HG03045 (cell line): ENCODE data around the gene VWA5B1.

ENCODE experiments used
- ATAC-seq: cut with Tn5 transposase; IDR thresholded peaks from one replicate; pipeline ENCODE4 v1.9.1; 2021; ENCODE audit warnings: mild to moderate bottlenecking, moderate library complexity; ENCODE audit not compliant: unreplicated experiment

The VWA5B1 gene

DNA sequence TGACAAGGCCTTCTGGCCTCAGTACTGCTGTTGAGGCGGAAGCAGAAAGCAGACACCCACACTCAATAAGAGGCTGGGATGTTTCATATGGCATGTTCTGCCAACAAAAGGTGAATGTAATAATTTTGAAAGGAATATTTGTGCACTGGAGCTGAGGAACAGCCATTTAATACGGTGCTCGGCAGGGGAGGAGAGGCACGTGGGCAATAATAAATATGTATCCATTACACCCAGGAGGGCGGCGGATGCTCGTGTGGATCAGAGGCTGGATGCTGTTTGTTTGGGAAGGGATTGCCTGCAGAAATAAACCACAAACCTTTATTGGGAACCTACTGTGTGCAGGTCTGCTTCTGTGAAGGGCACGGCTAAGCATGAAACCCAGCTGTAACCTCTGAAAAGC, 92.0 kb downstream of the VWA5B1 start:
- ATAC-seq = no peak

DNA sequence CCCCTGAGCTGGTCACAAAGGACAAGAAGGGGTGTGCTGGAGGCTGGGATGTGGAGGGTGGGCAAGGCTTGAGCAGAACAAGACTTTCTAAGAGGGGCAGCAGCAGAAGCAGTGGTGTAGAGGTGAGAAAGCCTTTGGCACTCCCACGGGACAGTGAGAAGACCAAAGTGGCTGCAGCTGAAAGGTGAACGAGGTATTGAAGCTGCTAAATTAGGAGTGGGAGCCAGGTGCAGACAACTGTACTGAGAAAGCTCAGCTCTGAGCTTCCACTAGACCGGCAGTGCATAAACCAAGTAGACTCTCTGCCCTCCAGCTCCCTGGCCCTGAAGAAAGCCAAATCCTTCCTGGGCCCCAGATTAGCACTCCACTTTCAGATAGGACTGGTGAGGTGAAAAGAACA, 93.0 kb downstream of the VWA5B1 start:
- no peak for ATAC-seq

DNA sequence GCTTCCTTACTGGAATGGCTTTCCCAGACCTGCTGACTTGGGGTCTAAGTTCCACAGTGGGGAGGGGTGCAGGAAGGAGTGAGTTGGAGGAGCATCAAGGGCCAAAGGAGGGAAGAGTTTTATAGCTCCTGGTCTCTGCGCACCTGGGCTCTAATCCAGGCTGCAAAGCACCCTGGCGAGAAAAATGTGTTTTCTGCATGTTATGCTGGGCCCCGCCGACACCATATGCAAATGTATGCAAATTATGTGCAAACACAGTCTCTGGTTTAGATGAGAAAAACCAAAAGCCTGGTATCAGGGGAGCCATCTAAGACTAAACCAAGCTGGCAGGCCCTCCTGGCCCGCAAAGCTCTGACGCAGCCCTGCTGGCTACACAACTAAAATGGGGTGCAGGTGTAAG, 95.0 kb downstream of the VWA5B1 start:
- no peak for ATAC-seq

DNA sequence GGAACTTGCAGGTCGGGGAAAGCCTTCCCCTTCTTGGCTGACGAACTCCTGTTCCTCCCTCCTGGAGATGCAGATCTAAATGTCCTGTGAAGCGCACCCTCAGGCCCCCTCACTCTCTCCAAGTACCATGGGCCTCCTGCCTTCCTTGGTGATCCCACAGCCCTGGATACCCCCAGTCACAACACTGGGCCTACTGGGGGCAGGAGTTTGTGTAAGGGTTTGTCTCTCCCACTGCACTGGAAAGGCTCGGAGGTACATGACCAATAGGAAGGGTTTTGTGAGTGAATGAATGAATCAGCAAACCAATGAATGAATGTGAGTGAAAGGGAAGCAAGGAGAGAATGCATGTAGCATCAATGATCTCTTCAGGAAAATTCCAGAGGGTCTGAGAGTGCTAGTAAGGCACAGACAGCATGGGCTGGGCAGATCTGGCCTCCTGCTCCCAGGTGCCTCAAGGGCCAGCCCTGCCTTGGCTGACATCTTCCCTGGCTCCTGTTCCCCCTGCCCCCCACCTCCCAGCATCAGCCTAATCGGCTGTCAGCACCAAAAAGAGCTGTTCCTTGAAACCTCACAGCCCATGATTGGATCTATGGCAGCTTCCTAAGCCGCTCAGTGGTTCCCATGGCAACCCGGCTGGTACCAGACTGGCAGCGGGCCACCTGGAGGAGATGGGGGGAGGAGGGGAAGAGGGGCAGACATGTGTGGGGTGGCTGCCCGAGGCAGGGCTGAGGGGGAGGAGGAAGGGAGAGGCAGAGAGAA, 95.8 kb downstream of the VWA5B1 start:
- no peak for ATAC-seq

DNA sequence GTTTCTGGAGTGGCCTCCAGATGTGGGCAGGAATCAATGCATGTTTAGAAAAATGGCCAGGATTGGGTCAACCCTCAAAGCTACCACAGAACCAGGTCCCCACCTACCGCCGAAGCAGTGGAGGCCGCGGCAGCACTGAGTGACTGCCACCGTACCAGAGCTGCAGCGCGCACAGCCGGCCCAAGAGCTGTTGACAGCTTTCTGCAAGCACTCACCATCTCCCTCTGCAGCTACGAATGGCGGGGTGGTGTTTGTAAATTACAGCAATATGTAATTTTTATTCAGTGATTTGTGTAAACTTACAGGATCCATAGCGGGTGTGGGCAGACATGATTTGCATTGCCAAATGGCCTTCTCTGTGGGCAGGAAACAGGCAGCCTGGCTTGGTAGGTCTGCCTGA, 98.9 kb downstream of the VWA5B1 start:
- ATAC-seq = no peak

DNA sequence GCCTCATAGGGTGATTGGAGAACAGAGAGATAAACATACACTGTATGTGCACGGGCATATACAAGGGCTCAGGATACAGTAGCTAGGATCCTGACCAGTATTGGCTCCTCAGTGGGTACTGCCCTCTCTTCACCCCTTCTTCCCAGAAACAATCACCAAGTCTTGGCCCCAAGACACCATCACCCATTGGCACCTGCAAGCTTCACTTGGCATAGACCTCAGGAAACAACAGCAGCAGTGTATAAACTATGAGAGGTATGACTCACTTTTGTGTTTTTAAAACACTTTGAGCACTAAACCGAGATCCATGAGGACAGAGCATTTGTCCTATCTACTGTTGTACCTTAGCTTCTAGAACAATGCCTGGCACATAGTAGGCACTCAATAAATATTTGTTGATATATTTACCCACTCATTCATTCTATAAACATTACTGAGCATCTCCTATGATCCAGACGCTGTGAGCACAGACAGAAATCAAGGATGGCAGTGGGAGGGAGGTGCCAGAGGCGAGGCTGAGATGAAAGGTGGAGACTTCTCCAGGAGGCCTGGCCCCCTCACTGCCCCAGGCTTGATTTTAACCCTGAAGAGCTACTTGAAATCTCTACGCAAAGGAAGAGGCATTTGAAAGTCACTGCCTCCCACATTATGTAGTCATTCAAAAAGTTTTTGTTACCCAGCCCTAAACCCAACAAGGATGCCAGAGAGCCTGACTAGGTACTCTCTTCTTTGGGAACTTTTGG, 100.1 kb downstream of the VWA5B1 start:
- no peak for ATAC-seq

DNA sequence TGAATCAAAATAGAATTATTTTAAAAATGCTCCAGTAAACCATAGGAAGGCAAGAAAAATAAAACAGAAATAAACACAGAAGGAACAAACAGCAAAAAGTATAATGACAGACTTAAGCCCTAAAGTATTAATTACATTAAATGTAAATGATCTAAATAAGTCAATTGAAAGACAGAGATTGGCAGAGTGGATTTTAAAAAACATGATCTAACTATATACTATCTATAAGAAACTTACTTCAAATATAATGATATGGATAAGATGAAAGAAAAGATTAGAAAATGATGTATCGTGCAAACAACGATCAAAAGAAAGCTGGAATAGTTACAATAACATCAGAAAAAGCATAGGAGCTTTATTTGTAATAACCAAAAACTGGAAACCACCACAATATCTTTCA, 104.6 kb downstream of the VWA5B1 start:
- no peak for ATAC-seq

DNA sequence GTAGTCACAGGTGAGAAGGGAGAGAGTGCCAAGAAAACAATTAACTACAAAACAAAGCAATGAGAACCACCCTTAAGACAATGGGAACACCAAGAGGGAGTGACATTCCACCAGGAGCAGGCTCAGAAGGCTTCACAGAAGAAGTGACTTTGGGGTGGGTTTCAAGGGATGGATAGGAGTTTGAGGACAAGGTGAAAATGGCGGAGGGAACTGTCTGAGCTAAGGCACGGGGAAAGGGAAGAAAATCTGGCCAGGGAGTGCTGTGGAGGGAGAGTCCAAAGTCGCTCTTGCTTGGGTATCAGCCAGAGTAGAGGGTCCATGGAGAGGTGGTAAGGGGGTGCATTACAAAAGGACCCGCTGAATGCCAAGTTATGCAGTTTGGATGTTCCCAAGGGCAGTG, 108.1 kb downstream of the VWA5B1 start:
- no peak for ATAC-seq

DNA sequence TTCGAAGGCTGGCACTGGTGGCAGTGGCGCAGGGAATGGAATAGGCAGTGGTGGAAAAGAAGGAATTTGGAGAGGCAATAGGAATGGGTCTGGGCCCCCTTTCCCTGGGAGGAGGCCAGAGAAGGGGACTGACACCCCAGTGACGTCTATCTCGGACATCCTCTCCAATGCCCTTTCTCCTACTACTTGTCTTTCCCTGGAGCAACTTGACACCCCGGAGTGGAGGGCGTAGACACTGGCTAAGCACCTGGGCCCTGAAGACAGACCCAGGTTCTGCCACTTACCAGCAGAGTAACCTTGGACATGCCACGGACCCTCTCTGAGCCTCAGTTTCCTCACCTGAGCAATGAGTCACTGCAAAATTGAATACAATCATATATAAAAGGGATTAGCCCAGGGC, 108.5 kb downstream of the VWA5B1 start:
- ATAC-seq = no peak

DNA sequence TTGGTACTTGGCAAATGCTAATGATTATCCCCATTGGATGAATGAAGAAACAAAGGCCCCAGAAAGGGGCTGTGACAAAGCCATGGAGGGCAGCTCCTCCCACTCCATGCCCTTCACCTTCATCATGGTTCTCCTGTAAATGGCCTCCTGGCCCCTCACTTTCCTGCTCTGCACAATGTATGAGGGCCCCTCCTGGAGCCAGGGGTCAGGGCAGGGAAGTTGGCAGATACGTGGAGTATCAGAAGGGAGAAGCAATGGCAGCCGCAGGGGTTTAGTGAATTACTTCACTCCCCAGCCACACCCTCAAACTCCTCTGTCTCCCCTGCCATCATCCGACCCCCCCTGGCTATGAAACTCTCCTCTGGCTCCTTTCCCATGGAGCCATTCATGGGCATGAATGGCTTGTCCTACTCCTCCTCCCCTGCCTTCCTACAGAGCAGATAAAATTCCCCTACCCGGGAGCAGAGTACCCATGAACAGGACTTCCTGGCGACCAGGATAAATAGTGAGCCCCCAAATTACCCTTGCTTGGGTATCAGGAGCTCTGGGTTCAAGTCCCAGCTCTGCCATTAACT, 109.0 kb downstream of the VWA5B1 start:
- no peak for ATAC-seq

DNA sequence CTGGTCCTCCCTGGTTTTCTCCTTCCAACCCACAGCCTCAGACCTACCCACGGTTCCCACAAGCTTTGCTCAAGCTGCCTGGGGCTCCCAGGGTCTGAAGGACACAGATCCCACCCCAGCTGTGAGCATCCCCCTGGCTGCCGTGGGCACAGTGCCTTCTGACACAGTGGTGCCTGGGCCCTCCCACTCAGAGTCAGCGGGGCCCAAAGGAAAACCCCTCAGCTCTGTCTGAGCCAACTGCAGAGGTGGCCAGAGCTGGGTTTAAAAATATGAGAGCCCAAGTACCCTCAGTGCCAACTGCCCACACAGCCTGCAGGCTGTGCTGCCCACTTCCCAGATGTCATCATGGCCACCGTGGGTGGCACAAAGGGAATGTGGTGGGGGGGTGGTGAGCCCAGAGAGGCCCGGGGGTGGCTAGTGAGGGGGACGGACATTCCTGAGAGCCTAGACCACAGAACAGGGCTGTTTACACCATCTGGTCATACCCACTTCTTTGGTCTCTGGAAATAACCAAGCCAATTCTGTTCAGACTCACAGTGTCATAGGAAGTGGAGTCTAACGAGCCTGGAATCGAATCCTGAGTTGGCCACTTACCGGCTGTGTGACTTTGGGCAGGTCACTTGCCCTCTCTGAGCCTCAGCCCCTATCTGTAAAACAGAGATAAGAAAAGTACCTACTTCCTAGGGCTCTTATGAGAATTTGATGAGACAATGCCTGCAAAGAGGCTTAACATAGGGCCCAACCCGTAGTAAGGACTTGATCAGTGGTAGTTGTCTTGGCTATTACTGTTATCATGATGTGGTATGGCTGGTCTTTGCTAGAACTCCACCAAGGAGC, 109.9 kb downstream of the VWA5B1 start:
- ATAC-seq = no peak

DNA sequence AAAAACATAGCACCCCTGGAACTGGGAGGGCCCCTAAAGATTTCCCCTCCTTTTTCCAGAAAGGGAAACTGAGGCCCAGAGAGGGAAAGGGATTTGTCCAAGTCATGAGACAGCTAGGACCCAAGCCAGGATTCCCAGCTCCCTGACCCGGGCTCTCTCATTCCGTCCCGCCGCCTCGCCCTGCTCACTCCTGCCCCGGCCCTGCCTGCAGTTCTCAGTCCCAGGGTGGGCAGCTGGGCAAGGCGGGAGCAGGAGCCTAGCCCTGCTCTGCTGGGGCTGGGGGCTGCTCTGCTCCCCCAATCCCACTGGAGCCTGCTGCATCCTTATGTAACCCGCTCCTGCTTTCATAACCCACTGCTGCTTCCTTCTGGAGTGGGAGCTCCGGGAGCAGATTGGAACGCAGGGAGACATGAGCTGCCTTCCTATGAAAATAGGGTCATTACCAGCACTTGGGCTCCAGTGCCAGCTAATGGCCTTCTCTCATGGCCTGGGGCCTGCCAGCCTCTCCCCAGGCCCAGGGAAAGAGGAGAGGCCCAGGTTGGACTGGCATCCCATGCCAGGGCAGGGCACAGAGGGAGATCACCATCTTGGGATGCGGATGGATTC, 110.8 kb downstream of the VWA5B1 start:
- ATAC-seq = no peak

DNA sequence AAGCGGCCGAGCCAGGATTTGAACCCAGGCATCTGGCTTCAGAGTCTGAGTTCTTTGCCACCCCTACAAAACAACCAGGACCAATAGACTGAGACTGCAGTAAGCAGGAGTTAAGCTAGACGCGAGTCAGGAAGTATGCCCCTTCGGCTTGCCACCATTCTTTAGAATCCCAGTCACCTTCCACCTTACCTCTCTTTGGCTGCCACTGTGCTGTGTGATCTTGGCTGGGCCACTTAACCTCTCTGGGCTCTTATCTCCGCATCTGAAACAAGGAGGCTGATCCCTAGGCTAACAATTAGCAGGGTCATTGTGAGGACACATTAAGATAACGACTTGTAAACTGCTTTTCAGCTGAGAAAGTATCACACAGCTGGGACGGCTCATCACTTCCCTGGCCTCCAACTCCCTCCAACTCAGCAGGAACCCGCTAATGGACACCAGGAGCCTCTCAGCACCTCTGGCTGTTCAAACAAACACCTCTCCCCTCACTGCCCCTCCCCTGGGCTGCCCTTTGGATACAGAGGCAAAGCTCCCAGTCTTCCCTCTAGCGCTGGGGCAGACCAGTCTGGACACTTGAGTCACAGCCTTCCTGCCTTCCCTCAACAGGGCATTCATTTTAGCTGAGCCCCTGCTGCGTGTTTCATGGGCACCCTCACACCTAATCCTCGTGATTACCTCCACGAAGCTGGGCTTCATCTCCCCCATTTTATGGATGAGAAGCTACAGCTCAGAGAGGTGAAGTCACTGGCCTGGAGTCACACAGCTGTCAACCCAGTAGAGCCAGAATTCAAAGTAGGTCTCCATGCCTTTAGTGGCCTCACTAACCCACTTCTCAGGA, 112.1 kb downstream of the VWA5B1 start:
- no peak for ATAC-seq

DNA sequence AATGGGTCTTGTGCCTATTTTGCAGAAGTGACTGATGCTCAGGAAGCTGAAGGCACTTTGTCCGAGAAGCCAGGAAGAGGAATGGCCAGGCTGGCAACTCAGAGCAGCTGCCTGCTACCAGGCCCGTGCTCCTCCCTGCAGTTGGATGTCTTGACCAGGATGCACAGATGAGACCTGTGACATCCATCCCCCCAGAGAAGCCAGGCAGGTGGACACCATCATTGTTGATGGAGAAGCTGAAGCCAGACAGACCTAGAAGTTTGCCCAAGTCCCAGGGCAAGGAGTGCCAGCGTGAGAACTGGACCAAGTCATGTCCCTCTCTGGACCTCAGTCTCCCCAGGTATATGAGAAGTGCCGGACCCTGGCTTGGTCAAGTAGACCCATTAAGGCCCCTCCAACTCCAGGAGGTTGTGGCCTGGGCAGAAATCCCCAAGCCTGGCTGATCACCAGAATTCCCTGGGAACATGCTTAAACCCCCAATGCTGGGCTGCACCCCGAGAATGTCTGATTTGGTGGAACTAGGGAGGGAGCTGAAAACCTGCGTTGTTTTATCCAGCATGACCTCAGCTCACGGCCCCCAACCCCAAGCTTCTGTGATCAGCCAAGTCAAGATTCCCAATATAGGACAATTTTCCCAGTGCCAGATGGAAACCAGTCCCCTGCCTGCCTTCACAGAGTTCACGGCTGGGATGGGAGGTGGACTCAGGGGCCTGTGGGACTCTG, 112.9 kb downstream of the VWA5B1 start:
- no peak for ATAC-seq

DNA sequence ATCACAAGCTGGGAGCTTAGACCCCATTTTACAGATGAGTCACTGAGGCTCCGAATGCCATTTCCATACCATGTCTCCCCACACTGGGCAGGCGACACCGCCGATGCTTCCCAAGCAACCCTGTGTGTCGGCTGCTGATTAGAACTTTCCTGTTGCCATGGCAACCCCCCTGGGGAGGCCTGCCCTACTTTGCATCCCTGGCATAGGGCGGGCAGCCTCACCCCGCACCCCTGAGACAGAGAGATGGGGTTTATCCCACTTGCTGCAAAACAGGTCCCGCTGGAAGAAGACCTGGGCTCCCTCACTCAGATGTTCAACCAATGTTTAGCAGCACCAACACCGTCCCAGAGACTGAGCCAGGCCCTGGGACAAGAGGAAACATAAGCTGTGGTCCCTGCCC, 113.8 kb downstream of the VWA5B1 start:
- ATAC-seq = no peak
